DOHH2 (cell line): ENCODE measurements around the gene EVL.

ENCODE experiments used
- EZH2phosphoT487 ChIP-seq: fragments of 200-600 bp; sonication (generic); IDR thresholded peaks from 2 replicates; pipeline ENCODE4 v1.6.1; 2017; ENCODE audit warnings: borderline replicate concordance, mild to moderate bottlenecking, antibody characterized with exemption, low read length, moderate library complexity, mixed read lengths
- TF ChIP-seq, protein P1 (sequence below): fragments of 200-600 bp; sonication (generic); IDR thresholded peaks from one replicate; pipeline ENCODE4 v1.5.1; 2014; ENCODE audit warnings: antibody characterized with exemption, mild to moderate bottlenecking, low read depth, low read length; ENCODE audit not compliant: poor library complexity, severe bottlenecking

DNA sequence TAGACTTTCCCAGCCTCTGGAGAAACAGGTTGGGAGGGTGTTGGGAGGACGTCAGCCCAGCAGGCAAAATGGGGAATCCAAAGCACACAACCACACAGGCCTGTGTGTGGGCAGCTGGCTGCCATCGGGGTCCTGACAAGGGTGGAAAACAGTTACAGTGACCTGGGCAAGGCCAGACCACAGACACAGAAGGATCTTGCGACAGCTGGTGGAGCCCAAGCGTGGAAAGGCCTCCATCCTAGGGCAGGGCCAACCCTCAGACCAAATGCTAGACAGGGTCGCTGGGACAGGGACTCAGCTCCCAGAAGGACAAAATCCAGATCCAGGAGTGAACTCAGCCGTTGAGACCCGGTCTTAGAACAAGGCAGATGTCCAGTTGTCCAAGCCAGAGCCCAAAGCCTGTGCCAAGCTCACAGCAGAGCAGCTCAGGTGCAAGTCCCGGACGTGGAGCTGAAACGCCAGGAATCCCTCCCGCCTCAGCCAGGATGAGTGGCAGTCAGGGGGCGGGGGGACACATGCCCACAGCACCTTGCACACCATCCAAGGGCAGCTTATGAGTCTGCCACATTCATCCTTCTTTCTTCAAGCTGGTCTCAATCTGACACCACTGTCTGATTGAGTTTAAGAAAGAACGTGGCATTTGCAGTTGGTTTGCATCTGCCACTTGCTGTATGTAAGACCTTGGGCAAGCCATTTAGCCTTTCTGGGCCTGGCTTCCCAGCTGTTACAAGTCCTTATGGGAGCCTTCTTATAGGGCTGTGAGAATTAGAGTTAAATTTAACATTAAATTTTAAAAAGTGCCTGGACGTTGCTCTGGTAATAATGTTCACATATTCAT lies 56.6 kb downstream of the EVL start:
- TF ChIP-seq, protein P1, sequence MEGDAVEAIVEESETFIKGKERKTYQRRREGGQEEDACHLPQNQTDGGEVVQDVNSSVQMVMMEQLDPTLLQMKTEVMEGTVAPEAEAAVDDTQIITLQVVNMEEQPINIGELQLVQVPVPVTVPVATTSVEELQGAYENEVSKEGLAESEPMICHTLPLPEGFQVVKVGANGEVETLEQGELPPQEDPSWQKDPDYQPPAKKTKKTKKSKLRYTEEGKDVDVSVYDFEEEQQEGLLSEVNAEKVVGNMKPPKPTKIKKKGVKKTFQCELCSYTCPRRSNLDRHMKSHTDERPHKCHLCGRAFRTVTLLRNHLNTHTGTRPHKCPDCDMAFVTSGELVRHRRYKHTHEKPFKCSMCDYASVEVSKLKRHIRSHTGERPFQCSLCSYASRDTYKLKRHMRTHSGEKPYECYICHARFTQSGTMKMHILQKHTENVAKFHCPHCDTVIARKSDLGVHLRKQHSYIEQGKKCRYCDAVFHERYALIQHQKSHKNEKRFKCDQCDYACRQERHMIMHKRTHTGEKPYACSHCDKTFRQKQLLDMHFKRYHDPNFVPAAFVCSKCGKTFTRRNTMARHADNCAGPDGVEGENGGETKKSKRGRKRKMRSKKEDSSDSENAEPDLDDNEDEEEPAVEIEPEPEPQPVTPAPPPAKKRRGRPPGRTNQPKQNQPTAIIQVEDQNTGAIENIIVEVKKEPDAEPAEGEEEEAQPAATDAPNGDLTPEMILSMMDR = no peak
- no peak for TF ChIP-seq EZH2phosphoT487
